Mucosa of descending colon (tissue), 3 donors: Measurements from ENCODE around the gene ZNF385B. TPM values are rescaled to one million over a fixed set of nuclear protein-coding genes. Genes with fewer than 3 reads are reported as not detected.

Experiments used
- ATAC-seq: fragments of 200-7000 bp; cut with Tn5 transposase; one replicate; pipeline ENCODE4 v1.9.1; 2020; ENCODE audit warnings: mild to moderate bottlenecking, moderate library complexity
- DNase-seq, 3 donors: peaks; one replicate each; pipeline ENCODE4 v3.0.0-alpha.2; 2020
- H3K36me3 ChIP-seq: fragments of 200-600 bp; one replicate; pipeline ENCODE4 v1.8.0; 2021; ENCODE audit warnings: low read depth, mild to moderate bottlenecking
- H3K4me1 ChIP-seq: fragments of 200-600 bp; one replicate; pipeline ENCODE4 v1.8.0; 2021; ENCODE audit warnings: low read depth, mild to moderate bottlenecking
- H3K4me3 ChIP-seq: fragments of 200-600 bp; one replicate; pipeline ENCODE4 v1.8.0; 2021; ENCODE audit warnings: mild to moderate bottlenecking
- H3K9me3 ChIP-seq: fragments of 200-600 bp; one replicate; pipeline ENCODE4 v1.8.0; 2021; ENCODE audit warnings: mild to moderate bottlenecking
- CTCF ChIP-seq: fragments of 200-600 bp; IDR thresholded peaks from one replicate; pipeline ENCODE4 v1.8.0; 2022; ENCODE audit warnings: antibody characterized with exemption, mild to moderate bottlenecking
- intact Hi-C, 2 donors: fragments of 100-400 bp; cut with DNase I in 1 of 2; cut with micrococcal nuclease in 1 of 2; formaldehyde crosslinking; loops; one replicate each; pipeline versions ENCODE4 v1.11.0 to v1.11.1; 2022; cut with DNase I, micrococcal nuclease
- total RNA-seq, 3 donors: library from RNA; stranded (reverse); fragmentation: NEBNext Ultra II Directional in 2 of 3; extraction: Animal tissue kit (Norgen Biotek cat#: 25700) in 2 of 3; gene quantifications; one replicate each; pipeline versions ENCODE4 v1.2.1 to v1.2.4, GENCODE V29; 2021 to 2023
- donor health status: DM: no; HTN: no; CAD: no; lungs with moderate emphysema.
- donor health status: DM: no; HTN: no; CAD: no.
- donor health status: DM: no; HTN: yes; CAD: no.

Gene ZNF385B
- total RNA-seq, 3 donors from 2014 or later: 1.2 to 2.2 (median 1.6) TPM

GRCh38 chr2:179882851-179883806 is 21.7 kb upstream of the ZNF385B start:
- H3K36me3 ChIP-seq: no peaks in the 10 kb centered on the region
- no peak for DNase-seq
- no peak for TF ChIP-seq CTCF
- intact Hi-C loops: no loop called here
- no peaks in the 10 kb centered on the region for H3K9me3 ChIP-seq
- H3K4me1 ChIP-seq: no peaks in the 10 kb centered on the region
- no peak overlapping the region for H3K4me3 ChIP-seq
- ATAC-seq: no peak

GRCh38 chr2:179877601-179878364 is 16.4 kb upstream of the ZNF385B start:
- ATAC-seq: no peak
- DNase-seq: no peak

GRCh38 chr2:179876266-179876665 is 14.9 kb upstream of the ZNF385B start:
- H3K9me3 ChIP-seq: no peaks in the 10 kb centered on the region
- no peaks in the 10 kb centered on the region for H3K36me3 ChIP-seq
- TF ChIP-seq CTCF: no peak
- H3K4me3 ChIP-seq: no peak overlapping the region
- H3K4me1 ChIP-seq: no peaks in the 10 kb centered on the region
- ATAC-seq (no peak), DNase-seq (no peak)
- intact Hi-C loops: no loop called here

More at GRCh38 chr2:179877601-179878364, 16.4 kb upstream of the ZNF385B start:
- Histone ChIP-seq H3K4me3 (no peak overlapping the region), H3K4me1 (no peaks in the 10 kb centered on the region), H3K9me3 (no peaks in the 10 kb centered on the region), H3K36me3 (no peaks in the 10 kb centered on the region)
- intact Hi-C loops: no loop called here
- no peak for TF ChIP-seq CTCF

- H3K4me3 ChIP-seq: no peak overlapping the region
- ATAC-seq: no peak
Measured at GRCh38 chr2:179875864-179876263, 14.5 kb upstream of the ZNF385B start.

More at GRCh38 chr2:179875864-179876263, 14.5 kb upstream of the ZNF385B start:
- TF ChIP-seq CTCF: no peak
- intact Hi-C loops: no loop called here
- Histone ChIP-seq H3K36me3 (no peaks in the 10 kb centered on the region), H3K9me3 (no peaks in the 10 kb centered on the region), H3K4me1 (no peaks in the 10 kb centered on the region)
- DNase-seq: no peak
